ENCODE measurements around the gene FOXRED1.

- TF ChIP-seq, protein P1, sequence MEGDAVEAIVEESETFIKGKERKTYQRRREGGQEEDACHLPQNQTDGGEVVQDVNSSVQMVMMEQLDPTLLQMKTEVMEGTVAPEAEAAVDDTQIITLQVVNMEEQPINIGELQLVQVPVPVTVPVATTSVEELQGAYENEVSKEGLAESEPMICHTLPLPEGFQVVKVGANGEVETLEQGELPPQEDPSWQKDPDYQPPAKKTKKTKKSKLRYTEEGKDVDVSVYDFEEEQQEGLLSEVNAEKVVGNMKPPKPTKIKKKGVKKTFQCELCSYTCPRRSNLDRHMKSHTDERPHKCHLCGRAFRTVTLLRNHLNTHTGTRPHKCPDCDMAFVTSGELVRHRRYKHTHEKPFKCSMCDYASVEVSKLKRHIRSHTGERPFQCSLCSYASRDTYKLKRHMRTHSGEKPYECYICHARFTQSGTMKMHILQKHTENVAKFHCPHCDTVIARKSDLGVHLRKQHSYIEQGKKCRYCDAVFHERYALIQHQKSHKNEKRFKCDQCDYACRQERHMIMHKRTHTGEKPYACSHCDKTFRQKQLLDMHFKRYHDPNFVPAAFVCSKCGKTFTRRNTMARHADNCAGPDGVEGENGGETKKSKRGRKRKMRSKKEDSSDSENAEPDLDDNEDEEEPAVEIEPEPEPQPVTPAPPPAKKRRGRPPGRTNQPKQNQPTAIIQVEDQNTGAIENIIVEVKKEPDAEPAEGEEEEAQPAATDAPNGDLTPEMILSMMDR (IDR thresholded peaks at IDR 0.05), result no peak
- no peak for TF ChIP-seq POLR2A (IDR thresholded peaks at IDR 0.05)
Measured at GRCh38 chr11:126279191-126279590, 10.2 kb downstream of the FOXRED1 start.

Measured in lower leg skin (tissue), 3 donors.